Fibroblast of skin of left biceps (primary cell): ENCODE measurements around the gene PAX8.
A peak's percentile ranks its signal among the peaks of the same experiment; 100 is the strongest.
"Not testable (repeated sequence)": the region's sequence is repeated elsewhere in the genome, so short reads cannot be mapped to it uniquely, and the experiment has no call there.

Source experiments
- DNase-seq, 2 experiments: peaks; one replicate each; pipeline ENCODE4 v3.0.0-alpha.2; 2013; ENCODE audit warnings: low read depth in 2 of 2

PAX8 gene

DNA sequence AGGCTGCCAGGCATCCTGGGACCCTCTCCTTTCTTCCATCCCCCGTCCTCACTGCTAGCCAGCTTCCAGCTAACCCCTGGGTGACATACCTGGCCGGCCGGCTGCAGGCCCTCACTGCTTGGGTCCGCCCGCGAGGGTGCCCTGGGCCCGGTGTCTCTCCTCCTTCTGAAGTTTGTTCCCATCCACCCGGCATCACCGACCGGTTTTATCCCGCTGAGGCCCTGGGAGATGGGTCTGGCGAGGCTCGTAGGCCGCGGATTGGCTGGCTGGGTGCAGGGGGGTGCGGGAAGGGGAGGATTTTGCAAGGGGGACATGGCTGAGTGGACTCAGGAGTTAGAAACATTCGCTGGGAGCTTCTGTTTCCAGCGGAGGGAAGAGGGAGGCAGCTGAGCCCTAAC lies at the start of gene PAX8:
PAX8 (minus strand) TSS at position 180 of the 398 bp plus-strand sequence. CDS start 527 bp downstream, outside the sequence.
- no peak for DNase-seq

DNA sequence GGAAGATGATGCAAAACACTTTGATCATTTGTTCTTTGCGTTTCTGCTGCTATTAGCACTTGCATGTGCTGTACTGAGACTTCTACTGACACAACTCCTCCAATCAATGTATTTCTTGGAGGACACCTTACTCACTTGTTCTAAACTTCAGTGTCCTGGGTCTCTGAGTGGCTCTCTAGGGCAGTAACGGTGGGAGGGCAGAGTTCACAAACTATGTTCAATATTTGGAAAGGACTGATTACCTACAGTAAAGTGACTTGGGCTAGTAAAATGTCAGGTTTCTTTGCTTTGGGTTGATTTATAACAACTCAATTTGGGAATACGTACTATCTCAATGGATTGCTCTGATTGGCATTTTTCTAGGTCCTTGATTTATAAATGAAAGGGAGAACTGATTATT lies 49.3 kb upstream of the PAX8 start:
- DNase-seq: no peak

DNA sequence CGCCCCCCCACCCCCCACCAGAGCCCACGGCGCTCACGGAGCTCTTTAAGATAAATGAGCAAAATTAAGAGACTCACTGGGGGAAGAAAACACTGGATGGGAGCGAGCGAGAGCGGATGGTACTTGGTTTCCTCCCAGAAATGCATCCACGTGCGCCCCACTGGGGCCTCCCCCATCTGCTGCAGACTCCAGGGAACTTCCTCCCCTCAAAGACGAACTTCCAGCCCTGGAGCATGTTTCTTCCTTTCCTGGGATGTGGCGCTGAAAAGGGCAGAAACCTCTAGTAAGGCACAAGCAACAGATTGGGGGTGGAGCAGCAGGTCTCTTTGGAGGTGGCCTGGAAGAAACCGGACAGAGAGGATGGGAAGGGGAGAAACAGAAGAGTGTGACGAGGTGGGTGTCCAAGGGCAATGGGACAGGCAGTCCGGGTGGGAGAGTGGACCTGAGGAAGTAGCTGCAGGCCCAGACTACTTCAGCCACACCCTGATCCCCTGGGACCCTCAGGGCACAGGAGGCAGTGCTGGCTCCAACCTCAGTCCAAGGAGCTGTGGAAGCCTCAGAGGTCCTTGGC lies 46.5 kb upstream of the PAX8 start:
- DNase-seq: not testable (repeated sequence)

DNA sequence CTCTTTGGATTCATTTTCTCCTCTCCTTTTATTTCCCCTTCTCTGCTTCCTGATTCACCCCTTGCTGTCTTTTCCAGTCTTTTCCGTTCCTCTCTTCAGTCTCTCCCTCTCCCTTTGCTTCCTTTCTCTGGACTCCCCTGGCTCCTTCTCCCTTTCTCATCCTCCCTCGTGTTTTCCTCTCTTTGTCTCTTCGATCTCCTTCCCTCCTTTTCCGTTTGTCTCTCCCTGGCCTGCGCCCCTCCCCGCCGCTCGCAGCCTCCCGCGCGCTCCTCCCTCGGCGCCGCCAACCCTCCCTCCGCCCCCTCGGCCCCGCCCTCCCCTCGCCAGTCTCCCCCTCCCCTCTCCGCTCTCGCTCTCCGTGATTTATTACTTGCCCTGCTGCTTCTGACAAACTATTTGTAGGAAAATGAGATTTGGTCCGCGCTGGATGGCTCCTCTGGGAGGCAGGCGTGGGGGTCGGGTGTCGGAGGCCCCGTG lies 46.0 kb upstream of the PAX8 start:
- peak; percentile 47 to 56 for DNase-seq

DNA sequence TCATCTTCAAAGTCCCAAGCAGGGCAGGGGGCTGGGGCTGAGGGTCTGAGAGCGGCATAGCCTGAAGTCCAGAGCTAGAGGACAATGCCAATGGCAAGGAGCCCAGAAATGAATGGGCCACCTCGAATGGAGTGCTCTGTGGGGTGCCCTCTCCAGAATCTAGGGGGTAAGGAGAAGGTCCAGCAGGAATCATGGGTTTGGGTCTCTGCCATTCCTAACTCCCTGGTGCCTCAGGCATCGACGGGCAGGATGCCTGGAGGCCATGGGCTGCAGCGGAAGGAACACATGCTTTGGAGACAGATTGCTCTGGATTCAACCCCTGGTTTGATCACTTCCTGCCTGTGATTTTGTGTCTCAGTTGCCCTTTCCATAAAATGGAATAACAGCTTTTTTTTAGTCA lies 44.4 kb upstream of the PAX8 start:
- DNase-seq: not testable (repeated sequence)

DNA sequence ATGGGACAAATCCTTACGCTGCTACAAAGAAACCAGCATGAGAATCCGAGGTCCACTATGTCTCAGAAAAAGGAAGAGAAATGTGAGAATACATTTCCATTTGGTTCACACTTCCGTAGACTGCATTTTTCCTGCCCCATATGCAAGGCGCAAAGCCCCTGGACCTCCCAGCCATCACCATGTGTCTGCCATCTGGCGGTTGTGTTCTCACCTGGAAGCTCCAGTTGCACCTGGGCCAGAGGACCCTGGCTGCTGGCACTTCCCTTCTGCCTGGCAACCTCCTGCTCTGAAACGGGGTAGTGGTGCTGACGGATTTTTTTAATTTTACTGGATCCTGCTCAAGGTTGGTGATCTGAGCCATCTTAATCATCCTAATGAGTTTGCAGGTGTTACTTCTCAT lies 41.4 kb upstream of the PAX8 start:
- DNase-seq: not testable (repeated sequence)

DNA sequence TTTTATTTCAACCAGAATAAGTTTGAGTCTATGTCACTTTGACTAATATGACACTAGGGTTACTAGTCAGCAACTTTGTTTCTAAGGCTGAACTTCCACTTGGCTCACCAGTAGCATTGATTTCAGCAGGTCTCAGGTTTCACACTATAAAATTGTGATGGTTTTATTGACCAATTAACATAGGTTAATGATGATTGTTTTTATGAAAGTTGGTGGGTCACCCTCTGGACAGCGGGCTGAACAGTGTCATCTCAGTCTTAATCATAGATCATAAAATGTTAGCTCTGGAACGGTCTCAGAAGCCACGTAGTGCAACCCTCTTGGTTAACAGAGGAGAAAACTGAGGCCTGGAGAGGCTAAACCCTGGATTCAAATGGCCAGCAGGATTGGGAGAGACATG lies 40.2 kb upstream of the PAX8 start:
- DNase-seq: not testable (repeated sequence)

DNA sequence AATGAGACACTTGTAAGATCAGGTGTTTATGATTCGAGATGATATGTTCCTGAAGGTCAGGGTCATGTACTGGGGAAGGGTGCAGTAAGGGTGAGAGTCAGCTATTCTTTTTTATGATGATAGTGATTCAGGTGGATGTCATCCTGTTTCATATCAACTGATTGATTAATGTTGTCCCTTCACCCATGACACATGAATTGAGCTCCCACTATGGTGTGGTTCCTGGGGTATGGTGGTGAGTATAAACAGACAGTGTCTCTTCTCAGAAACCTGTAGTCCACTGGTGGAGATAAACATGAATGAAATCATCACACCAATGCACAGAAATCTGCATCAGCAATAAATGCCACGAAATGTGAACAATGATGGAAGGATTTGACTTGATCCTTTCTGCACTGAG lies 37.4 kb upstream of the PAX8 start:
- DNase-seq: no peak

DNA sequence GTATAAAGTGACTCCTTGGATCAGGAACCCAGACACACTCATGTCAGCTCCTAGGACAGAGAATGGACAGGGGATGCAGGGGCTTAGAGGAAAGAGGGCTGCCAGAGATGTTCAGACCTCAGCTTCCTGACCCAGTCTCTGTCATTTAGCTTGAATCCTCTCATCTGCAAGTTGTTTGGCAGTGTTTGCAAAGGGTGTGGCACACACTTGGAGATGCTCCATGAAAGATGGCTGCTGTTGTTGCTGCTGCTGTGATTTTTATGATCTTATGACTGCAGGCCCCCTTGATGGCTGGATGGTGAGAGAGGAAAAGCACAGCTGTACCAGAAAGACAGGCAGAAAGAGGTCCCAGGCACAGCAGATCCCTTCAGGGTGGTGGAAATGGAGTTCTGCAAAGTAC lies 35.9 kb upstream of the PAX8 start:
- DNase-seq: not testable (repeated sequence)

DNA sequence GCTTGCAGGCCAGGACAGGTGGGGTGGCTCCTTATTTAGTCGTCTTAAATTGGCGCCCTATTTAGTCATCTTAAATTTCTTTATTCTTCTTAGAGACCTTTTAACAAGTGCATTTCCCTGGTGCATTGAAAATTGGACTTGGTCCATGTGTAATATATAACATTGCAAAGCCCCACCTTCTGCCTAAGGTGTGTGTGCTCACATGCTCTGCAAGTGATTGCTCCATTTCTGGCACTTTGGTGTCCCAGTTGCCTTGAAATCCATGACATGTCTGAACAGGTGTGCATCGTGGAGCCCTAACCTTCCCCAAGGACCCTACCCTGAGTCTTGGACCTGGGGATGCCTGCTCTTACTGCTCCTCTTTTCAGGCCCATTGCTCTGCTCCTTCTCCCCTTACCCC lies 35.5 kb upstream of the PAX8 start:
- not testable (repeated sequence) for DNase-seq

DNA sequence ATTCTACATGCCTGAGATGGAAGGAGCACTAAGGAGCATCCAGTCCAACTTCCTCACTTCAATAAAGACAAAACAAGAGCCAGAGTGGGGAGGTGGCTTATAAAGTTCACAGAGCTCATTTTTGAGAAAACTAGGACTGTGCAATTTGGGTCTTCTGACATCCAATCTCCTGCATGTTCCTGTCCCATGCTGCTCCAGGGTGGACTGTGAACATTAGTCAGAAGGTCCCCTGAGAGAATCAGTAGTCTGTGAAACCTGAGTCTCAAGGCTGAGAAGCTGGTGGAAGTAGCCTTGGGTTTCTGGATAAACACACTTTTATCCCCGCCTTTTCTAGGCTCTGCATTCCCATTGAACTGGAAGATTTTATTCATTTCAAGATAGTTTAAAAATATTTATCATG lies 33.1 kb upstream of the PAX8 start:
- not testable (repeated sequence) for DNase-seq

DNA sequence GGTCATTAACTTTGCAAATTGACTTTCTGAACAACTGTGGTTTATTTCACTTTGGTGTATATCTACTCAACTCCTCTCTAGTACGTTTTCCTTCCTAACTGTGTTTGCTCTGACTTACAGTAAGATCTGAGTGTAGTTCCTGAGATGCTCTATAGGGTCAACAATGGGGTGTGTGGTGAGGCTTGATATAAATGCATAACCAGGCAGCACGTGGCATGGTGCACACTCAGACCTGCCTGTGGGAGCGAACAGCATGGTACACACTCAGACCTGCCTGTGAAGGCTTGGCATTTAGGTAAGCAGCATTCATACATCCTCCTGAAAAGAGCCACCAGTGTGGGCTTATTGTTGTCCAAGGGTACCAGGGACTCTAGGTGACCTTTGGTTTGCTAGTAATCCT lies 32.5 kb upstream of the PAX8 start:
- DNase-seq: not testable (repeated sequence)

DNA sequence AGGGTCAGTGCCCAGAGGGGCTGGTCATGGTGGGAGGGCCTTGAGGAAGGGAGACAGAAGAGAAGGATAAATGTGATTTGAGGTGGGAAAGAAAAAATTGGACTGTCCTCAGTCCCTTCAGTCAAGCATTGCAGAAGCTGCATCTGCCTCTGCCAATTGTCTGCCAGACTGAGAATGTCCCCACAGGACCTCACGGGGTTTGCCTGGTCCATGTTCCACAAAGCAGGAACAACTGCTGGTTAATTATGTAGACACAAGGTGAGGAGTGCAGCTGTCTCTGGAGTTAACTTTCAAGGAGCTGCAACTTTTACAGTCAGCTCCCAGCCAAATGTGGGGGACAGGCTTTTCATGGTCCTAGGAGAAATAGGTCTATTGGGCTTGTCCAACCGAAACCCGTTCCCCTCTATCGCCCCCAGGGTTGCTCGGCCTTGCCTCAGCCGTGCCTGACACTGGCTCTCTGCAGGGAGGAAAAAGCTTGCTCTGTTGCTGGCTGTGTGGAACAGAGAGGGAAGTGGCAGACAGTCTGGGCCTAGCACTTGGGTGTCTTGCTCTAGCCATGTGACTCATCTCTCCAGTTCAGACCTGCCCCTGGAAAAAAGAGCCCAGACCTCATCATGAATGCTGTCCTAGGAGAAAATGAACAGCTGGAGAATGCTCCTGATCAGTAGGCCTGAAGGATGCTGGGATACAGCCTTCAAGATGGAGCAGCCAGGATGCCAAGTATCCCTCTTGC lies 31.1 kb upstream of the PAX8 start:
- DNase-seq: no peak

DNA sequence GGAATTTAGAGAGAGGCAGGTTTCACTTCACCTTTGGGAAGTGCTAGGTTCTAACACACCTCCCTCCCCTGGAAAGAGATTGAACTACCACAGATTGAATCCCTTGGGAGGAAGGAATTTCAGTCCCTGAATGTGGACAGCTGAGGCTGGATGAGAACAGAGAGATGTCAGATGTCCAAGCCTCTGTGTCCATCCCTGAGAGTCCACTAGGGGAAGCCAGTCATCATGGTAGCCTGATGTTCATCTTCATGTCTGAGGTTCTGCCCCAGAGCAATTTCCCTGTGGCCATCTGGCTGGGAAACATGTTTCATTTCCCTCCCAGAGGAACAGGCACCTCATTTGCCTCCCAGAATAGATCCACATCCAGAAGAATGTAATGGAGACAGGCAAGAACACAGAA lies 30.1 kb upstream of the PAX8 start:
- not testable (repeated sequence) for DNase-seq

DNA sequence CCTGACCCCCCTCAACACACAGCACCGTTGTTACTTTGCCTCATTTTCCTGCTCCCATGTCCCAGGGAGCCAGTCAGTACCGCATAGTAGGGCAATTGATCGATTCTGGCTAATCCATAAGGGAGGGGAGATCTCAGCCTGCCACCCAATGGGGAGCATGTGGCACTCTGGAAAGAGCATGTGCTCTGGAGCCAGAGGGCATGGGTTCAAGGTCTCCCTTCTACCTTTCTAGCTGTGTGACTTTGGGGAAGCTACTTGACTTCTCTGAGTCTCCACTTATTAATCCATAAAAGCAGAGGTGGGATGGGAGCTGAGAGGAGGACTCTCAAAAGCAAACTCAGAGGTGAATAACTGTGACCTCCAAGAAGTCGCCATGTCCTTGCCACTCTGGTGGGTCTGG lies 27.5 kb upstream of the PAX8 start:
- DNase-seq: not testable (repeated sequence)

DNA sequence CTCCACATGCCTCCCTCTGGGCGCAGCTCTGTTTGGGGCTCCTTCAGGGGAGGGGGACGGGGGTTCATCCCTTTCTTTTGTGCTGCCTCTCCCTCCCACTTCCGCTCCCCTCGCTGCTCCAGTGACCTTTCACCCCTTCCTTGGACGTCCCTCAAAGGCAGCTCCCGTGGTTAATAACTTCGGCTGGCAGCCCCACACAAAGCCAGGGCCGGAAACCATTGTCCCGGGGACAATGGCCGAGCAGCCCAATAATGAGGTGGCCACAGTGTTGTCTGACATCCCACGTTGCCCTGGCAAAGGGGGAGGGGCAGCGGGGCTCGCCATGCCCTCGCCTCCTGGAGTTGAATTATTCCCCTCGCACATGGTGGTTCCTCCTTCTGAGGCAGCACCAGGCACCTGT lies 27.0 kb upstream of the PAX8 start:
- DNase-seq: not testable (repeated sequence)

DNA sequence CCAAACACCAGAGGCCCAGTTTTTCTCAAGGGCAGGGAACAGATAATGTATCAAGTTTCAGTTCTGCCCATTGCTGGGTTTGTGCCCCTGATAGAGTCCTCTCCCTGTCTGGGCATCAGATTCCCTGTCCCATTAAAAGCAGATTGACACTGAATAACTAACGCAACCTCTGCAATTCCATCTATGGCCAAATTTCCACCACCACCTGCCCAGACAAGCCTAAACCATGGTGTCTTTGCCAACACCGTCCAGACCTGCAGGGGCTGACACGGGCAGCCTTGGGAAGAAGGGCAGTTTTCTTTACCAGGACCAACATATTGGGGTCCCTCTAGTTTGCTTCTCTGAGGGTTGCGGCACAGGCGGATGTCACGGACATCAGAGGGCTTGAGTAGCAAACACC lies 26.4 kb upstream of the PAX8 start:
- no peak for DNase-seq

DNA sequence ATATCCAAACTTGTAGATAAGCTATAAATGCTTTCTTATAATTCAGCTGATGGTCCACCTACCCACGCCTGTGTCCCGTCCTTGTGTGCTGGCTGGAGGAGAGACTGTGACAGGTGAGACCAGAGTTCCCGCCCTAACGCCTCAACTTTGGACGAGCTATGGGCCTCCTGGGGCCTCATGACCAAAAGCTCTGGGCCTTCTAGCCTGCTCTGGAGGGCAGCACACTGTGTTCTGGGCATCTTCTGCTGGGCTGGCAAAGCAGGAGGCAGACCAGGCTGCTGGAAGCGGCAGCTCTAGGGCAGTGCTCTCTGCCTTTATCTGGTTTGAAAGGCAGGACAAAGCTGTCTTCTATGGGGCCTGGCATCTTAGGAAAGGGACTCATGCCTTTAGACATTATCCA lies 26.0 kb upstream of the PAX8 start:
- no peak for DNase-seq

DNA sequence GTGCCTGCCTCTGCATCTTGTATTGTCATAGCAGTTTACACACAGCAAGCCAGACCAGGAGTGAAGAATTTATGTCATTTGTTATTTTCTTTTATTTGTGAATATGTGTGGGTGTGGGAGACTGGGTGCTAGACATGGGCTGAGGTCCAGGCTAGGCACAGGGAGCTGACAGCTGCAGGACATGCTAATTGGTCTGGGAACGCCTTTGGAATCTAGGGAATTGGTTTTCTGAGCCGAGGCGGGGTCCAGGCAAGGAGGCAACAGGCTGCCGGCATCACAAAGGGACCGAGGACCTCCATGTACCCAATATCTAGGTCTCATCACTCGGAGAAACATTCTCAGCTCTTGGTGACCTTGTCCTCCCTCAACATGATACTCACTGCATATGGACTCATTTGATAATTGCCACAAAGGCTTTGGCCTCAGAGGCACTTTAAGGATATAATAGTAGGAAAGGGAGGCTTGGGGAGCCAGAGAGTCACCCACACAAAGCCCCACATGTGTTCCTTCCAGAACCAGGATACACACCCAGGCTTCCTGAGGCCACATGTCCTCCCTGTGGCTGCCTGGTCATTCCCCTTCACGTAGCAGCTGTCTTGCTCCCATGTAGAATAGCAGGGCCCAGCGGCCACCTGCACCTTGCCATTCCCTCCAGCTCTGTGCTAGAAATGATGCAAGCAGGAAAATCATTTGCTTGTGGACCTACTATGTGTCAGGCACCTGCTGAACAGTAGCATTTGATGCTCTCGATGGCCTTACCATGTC lies 23.7 kb upstream of the PAX8 start:
- DNase-seq: not testable (repeated sequence)

DNA sequence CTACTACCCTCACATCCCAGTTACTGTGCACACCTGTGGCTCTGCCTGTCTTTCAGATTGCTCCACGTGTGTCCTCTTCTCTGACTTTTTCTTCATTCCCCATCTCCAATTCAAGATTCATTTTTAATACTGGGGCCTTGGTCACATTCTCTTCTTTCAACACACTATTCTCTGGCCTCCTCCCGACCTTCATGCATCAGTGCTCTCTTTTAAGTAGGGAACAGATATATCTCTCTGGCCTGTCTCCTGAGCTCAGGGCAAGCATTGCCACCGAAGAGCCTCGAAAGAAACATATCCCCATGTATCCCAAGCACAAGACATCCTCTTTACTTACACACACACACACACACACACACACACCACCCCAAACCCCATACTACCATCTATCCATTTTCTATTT lies 21.6 kb upstream of the PAX8 start:
- no peak for DNase-seq

DNA sequence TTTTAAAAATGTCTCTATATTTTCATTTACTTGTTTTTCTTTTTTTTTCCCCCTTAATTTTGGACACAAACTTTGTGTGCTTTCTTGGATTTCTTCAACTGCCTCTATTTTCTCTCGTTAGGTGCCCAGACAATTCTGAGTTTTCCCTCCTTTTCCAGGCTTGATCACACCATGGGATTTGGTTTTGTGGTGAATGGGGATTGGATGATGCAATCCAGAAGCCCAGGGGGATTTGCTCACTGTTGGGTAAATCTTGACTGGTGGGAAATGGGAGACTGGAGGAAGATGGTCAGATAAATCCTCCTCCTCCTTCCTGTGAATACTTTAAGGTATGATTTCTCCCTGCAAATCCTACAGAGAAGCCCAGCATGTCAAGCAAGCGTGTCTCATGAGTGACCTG lies 19.5 kb upstream of the PAX8 start:
- DNase-seq: no peak

DNA sequence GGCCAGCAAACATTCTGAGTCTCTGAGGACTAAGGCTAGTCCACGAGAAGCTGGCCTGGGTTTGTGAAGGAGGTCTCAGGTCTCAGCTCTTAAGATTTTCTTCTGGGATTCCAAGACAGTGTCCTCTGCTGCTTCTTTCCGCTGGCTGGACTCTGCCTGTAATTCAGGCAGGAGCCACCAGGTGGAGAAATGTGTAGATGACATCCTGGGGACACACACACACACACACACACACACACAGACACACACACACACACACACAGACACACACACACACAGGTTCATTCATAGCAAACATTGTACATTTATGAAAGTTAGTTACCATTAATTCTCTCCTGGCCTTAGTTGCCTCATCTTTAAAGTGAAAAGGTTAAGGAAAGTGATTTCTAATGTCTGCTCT lies 18.9 kb upstream of the PAX8 start:
- not testable (repeated sequence) for DNase-seq

DNA sequence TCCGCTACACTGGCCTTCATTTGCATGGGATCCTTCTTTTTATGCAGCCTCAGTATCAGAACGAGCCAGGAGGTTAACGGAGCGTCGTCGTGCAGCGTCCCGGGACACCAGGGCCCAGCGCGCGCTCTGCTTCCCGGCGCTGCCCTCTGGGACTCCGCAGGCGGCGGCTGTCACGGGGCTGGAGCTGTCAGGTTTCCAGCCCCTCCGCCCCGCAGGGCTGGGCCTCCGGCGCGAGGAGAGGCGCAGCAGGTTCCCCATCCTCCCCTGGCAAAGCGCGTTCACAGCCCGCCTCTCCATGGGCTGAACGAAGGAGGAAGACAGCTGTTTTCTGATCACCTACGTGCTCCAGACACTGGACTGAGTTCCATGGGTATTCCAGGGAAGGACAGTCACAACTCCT lies 12.5 kb upstream of the PAX8 start:
- DNase-seq: no peak
